ENCODE measurements around the gene MPDZ. TPM values are rescaled to one million over a fixed set of nuclear protein-coding genes. Genes with fewer than 3 reads are reported as not detected.

MPDZ gene
- total RNA-seq (ENCODE audit: unreplicated experiment): 97.0 TPM
- long read RNA-seq, partial matches to known transcripts: 10 of 14 reads
- long read RNA-seq, other reads (novel, unspliced or antisense): 4 of 14 reads

GRCh38 chr9:13279284-13280141 is at the start of gene MPDZ:
TSS of gene MPDZ (minus strand) at chr9:13279692. CDS start at chr9:13250315, 29,377 bp downstream.
- peaks cover 9% of the 10 kb centered on the region for H3K36me3 Mint-ChIP-seq (ENCODE audit: low read depth, unreplicated experiment)
- H3K9me3 Mint-ChIP-seq (ENCODE audit: unreplicated experiment): no peaks in the 10 kb centered on the region
- no peak for TF ChIP-seq CTCF (IDR thresholded peaks at IDR 0.05; ENCODE audit: unreplicated experiment)
- DNase-seq (ENCODE audit: low spot score): peak; percentile 78
- peaks cover 29% of the 10 kb centered on the region for H3K4me1 Mint-ChIP-seq (ENCODE audit: unreplicated experiment)
- peak within 1 kb of the TSS; percentile 99 for H3K27ac Mint-ChIP-seq (ENCODE audit: unreplicated experiment)
- peak within 1 kb of the TSS; percentile 96 for H3K4me3 Mint-ChIP-seq (ENCODE audit: unreplicated experiment)
- H3K27me3 Mint-ChIP-seq (ENCODE audit: unreplicated experiment): peaks cover 9% of the 10 kb centered on the region

- peak overlapping the region; percentile 88 for H3K27ac Mint-ChIP-seq (ENCODE audit: unreplicated experiment)
- H3K36me3 Mint-ChIP-seq (ENCODE audit: low read depth, unreplicated experiment): no peaks in the 10 kb centered on the region
Observed at GRCh38 chr9:13324988-13325387, 45.5 kb upstream of the MPDZ start.

GRCh38 chr9:13322828-13323550 is 43.5 kb upstream of the MPDZ start:
- Mint-ChIP-seq H3K4me1 (ENCODE audit: unreplicated experiment) (peaks cover 22% of the 10 kb centered on the region), H3K27me3 (ENCODE audit: unreplicated experiment) (no peaks in the 10 kb centered on the region), H3K36me3 (ENCODE audit: low read depth, unreplicated experiment) (no peaks in the 10 kb centered on the region), H3K4me3 (ENCODE audit: unreplicated experiment) (no peak overlapping the region), H3K27ac (ENCODE audit: unreplicated experiment) (no peak overlapping the region), H3K9me3 (ENCODE audit: unreplicated experiment) (no peaks in the 10 kb centered on the region)
- TF ChIP-seq CTCF (IDR thresholded peaks at IDR 0.05; ENCODE audit: unreplicated experiment): no peak
- DNase-seq (ENCODE audit: low spot score): no peak

More at GRCh38 chr9:13324988-13325387, 45.5 kb upstream of the MPDZ start:
- peaks cover 19% of the 10 kb centered on the region for H3K4me1 Mint-ChIP-seq (ENCODE audit: unreplicated experiment)
- TF ChIP-seq CTCF (IDR thresholded peaks at IDR 0.05; ENCODE audit: unreplicated experiment): no peak
- H3K9me3 Mint-ChIP-seq (ENCODE audit: unreplicated experiment): no peaks in the 10 kb centered on the region
- no peak for DNase-seq (ENCODE audit: low spot score)
- no peaks in the 10 kb centered on the region for H3K27me3 Mint-ChIP-seq (ENCODE audit: unreplicated experiment)
- H3K4me3 Mint-ChIP-seq (ENCODE audit: unreplicated experiment): no peak overlapping the region

GRCh38 chr9:13318027-13318426 is 38.5 kb upstream of the MPDZ start:
- no peaks in the 10 kb centered on the region for H3K9me3 Mint-ChIP-seq (ENCODE audit: unreplicated experiment)
- peaks cover 4% of the 10 kb centered on the region for H3K36me3 Mint-ChIP-seq (ENCODE audit: low read depth, unreplicated experiment)
- no peak overlapping the region for H3K4me3 Mint-ChIP-seq (ENCODE audit: unreplicated experiment)
- no peak for TF ChIP-seq CTCF (IDR thresholded peaks at IDR 0.05; ENCODE audit: unreplicated experiment)
- H3K27me3 Mint-ChIP-seq (ENCODE audit: unreplicated experiment): no peaks in the 10 kb centered on the region
- peaks cover 26% of the 10 kb centered on the region for H3K4me1 Mint-ChIP-seq (ENCODE audit: unreplicated experiment)
- no peak overlapping the region for H3K27ac Mint-ChIP-seq (ENCODE audit: unreplicated experiment)
- DNase-seq (ENCODE audit: low spot score): no peak
